Skeletal muscle satellite cell (primary cell): ENCODE results near the gene ZFYVE27.

Experiments
- H3K27me3 ChIP-seq: 2 replicates; pipeline ENCODE4 v1.7.0; 2013; ENCODE audit warnings: low read length; ENCODE audit not compliant: control insufficient read depth, insufficient read depth
- H3K36me3 ChIP-seq: 2 replicates; pipeline ENCODE4 v1.7.0; 2013; ENCODE audit warnings: mild to moderate bottlenecking, control low read depth, low read length; ENCODE audit not compliant: insufficient read depth
- H3K4me1 ChIP-seq: 2 replicates; pipeline ENCODE4 v1.7.0; 2013; ENCODE audit warnings: low read length; ENCODE audit not compliant: control insufficient read depth, insufficient read depth
- H3K4me2 ChIP-seq: 2 replicates; pipeline ENCODE4 v1.7.0; 2013; ENCODE audit warnings: mild to moderate bottlenecking, low read length
- H3K4me3 ChIP-seq: 2 replicates; pipeline ENCODE4 v1.7.0; 2013; ENCODE audit warnings: low read length
- H3K9ac ChIP-seq: 2 replicates; pipeline ENCODE4 v1.7.0; 2013; ENCODE audit warnings: mild to moderate bottlenecking, low read depth, low read length, moderate library complexity
- H3K9me3 ChIP-seq: replicated peaks from 2 replicates; pipeline ENCODE4 v1.7.0; 2013; ENCODE audit warnings: mild to moderate bottlenecking, control low read depth, low read length

Gene ZFYVE27

GRCh38 chr10:97755718-97756117, 18.8 kb downstream of the ZFYVE27 start:
- no peak overlapping the region for H3K4me3 ChIP-seq
- H3K4me1 ChIP-seq: no peaks in the 10 kb centered on the region
- peaks cover 84% of the 10 kb centered on the region for H3K36me3 ChIP-seq
- no peaks in the 10 kb centered on the region for H3K27me3 ChIP-seq
- no peak overlapping the region for H3K9ac ChIP-seq
- H3K4me2 ChIP-seq: no peak overlapping the region
- H3K9me3 ChIP-seq: no peaks in the 10 kb centered on the region

DNA sequence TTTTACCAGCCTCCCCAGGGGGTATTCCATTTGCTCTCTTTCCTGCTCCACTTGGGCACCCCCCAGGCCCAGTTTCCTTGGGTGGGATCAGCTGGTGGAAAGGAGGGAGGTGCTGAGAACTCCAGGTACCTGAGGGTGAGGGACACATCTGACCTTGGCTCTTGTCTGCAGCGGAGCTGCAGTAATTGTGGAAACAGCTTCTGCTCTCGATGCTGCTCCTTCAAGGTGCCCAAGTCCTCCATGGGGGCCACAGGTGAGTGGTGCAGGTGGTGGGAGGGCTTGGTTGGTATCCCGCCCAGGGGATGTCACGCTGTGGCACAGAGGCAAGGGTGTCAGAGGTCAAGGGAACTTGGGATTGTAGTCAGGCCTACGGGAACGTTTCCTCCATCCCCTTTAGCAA, 20.5 kb downstream of the ZFYVE27 start:
- Histone ChIP-seq H3K9ac (no peak overlapping the region), H3K36me3 (peaks cover 83% of the 10 kb centered on the region), H3K4me1 (peaks cover 4% of the 10 kb centered on the region), H3K4me2 (no peak overlapping the region), H3K9me3 (no peaks in the 10 kb centered on the region), H3K27me3 (no peaks in the 10 kb centered on the region), H3K4me3 (no peak overlapping the region)

GRCh38 chr10:97759158-97759887, 22.4 kb downstream of the ZFYVE27 start:
- Histone ChIP-seq H3K9ac (no peak overlapping the region), H3K4me1 (peaks cover 16% of the 10 kb centered on the region), H3K9me3 (no peaks in the 10 kb centered on the region), H3K27me3 (no peaks in the 10 kb centered on the region), H3K4me2 (no peak overlapping the region), H3K4me3 (no peak overlapping the region), H3K36me3 (peaks cover 66% of the 10 kb centered on the region)

DNA sequence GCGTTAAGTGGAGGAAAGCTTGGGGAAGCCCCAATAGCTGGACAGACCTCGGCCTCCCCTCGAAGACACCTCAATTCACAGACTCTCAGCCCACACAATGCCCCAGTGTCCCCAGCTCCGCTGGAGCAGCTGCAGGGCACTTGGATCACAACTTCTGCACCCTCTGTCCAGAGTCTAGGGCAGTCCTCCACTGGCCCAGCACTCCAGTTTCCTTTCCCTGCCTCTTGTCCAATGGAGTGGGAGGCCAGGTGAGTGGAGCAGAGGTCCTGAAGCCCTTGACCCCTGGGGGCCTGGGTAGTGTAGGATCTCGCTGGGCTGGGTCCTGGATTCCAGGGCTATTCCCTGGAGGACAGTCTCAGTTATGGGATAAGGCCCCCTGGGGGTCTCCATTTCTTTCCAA, 23.0 kb downstream of the ZFYVE27 start:
- H3K4me2 ChIP-seq: no peak overlapping the region
- peaks cover 59% of the 10 kb centered on the region for H3K36me3 ChIP-seq
- H3K9me3 ChIP-seq: no peaks in the 10 kb centered on the region
- no peaks in the 10 kb centered on the region for H3K27me3 ChIP-seq
- H3K9ac ChIP-seq: no peak overlapping the region
- peaks cover 22% of the 10 kb centered on the region for H3K4me1 ChIP-seq
- H3K4me3 ChIP-seq: no peak overlapping the region

DNA sequence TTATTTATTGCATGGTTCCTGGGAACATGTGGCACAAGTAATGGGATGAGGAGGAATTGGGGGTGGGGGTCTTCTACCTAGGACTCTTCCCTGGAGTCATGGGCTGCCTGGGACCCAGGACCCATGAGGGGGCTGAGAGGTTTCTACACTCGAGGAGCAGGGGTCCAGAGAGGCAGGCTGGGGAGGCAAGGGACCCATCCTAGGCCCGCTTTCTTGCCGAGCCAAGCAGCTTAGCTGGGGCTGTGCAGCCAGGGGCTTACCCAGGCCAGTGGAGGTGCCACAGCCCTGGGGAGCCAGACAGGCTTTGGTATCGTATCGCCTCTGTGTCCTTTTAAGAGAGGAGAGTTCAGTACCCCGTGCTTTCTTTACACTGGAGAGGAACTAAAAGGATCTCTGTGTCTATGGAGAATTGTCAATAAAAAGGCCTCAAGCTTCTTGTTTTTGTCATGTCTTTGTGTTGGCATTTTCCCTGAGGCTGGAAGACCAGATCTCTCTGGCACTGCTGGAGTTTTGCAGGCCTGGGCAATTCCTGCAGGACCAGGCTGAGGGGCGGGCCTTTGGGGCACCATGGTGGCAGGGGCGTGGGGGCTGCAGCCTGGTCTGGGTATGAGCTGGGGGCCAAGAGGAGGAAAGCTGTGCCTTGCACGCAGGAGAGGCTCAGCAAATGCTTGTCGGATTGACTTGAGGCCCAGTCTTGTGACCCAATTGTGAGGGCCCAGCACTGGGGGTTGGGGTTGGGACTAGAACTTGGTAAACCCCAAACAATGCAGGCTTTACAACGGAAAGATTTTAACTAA, 23.7 kb downstream of the ZFYVE27 start:
- peaks cover 28% of the 10 kb centered on the region for H3K4me1 ChIP-seq
- no peaks in the 10 kb centered on the region for H3K9me3 ChIP-seq
- peaks cover 52% of the 10 kb centered on the region for H3K36me3 ChIP-seq
- H3K9ac ChIP-seq: no peak overlapping the region
- H3K27me3 ChIP-seq: no peaks in the 10 kb centered on the region
- H3K4me3 ChIP-seq: no peak overlapping the region
- no peak overlapping the region for H3K4me2 ChIP-seq

DNA sequence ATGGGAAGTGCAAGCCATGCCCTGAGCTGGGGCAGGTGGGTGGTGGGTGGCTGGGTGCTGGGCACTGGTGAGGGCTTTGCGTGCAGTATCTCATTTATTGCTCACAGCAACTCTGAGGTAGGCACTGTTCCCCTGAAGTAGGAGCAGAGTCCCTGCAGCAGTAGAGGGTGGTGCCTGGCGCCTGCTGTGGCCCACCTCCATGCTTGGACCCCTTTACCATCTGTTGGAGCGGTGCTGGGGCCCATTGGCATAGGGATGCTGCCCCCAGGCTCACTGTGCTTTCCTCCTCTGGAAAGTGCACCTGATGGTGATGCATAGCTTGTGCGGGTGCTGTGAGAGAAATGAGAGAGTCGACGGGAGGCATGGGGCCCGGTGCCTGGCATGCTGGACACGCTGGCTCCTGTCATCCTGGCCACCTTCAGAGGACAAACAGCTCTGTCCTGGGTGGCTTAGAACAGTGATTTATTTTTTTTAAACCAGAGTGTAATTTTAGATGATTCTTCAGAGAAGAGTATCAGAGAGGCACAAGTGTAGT, 24.5 kb downstream of the ZFYVE27 start:
- no peak overlapping the region for H3K4me2 ChIP-seq
- H3K9ac ChIP-seq: no peak overlapping the region
- H3K36me3 ChIP-seq: peaks cover 45% of the 10 kb centered on the region
- peaks cover 28% of the 10 kb centered on the region for H3K4me1 ChIP-seq
- no peak overlapping the region for H3K4me3 ChIP-seq
- no peaks in the 10 kb centered on the region for H3K9me3 ChIP-seq
- H3K27me3 ChIP-seq: no peaks in the 10 kb centered on the region

DNA sequence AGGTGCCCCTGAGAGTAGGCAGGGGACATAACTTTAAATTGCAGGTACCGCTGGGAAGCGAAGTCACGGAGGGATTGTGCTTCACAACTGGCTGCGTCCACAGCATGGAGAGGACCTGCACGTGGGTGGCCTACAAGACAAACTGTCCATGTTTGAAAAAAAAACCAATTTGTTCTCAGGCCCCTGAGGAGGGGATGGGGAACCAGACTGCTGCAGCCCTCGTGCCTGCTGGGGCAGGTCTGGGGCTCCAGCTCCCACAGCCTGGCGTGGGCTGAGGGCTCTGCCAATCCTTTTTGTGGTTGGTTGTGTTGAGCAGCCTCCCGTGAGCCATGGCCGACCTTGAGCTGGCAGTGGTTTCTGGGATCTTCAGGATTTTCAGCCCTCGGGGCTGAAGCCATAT, 25.1 kb downstream of the ZFYVE27 start:
- Histone ChIP-seq H3K9ac (no peak overlapping the region), H3K27me3 (no peaks in the 10 kb centered on the region), H3K36me3 (peaks cover 38% of the 10 kb centered on the region), H3K4me1 (peaks cover 28% of the 10 kb centered on the region), H3K4me2 (no peak overlapping the region), H3K4me3 (no peak overlapping the region), H3K9me3 (no peaks in the 10 kb centered on the region)

- H3K36me3 ChIP-seq: peaks cover 33% of the 10 kb centered on the region
- no peak overlapping the region for H3K4me3 ChIP-seq
- H3K9me3 ChIP-seq: no peaks in the 10 kb centered on the region
- H3K27me3 ChIP-seq: no peaks in the 10 kb centered on the region
- H3K4me1 ChIP-seq: peaks cover 28% of the 10 kb centered on the region
- peak overlapping the region; percentile 18 for H3K9ac ChIP-seq
- H3K4me2 ChIP-seq: peak overlapping the region; percentile 28
Observed at GRCh38 chr10:97762816-97763215, 25.9 kb downstream of the ZFYVE27 start.

DNA sequence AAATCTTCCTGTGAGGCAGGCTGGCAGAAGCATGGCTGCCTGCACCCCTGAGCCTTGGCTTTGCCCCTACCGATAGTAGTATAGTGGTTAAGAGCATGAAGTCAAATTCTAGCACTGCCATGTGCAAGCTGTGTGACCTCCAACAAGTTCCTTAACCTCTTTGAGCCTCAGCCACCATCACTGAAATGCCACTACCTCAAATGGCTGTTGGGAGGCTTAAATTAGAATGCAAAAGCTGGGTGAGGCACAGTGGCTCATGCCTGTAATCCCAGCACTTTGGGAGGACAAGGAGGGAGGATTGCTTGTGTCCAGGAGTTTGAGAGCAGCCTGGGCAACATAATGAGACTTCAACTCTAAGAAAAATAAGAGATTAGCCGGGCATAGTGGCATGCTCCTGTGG, 26.5 kb downstream of the ZFYVE27 start:
- peaks cover 28% of the 10 kb centered on the region for H3K4me1 ChIP-seq
- no peaks in the 10 kb centered on the region for H3K27me3 ChIP-seq
- H3K9ac ChIP-seq: peak overlapping the region; percentile 18
- H3K4me3 ChIP-seq: no peak overlapping the region
- peaks cover 32% of the 10 kb centered on the region for H3K36me3 ChIP-seq
- H3K9me3 ChIP-seq: no peaks in the 10 kb centered on the region
- no peak overlapping the region for H3K4me2 ChIP-seq

- no peak overlapping the region for H3K4me3 ChIP-seq
- no peaks in the 10 kb centered on the region for H3K9me3 ChIP-seq
- H3K4me2 ChIP-seq: no peak overlapping the region
- H3K4me1 ChIP-seq: peaks cover 28% of the 10 kb centered on the region
- H3K27me3 ChIP-seq: peaks cover under 1% of the 10 kb centered on the region
- H3K36me3 ChIP-seq: peaks cover 31% of the 10 kb centered on the region
- no peak overlapping the region for H3K9ac ChIP-seq
Observed at GRCh38 chr10:97763947-97764346, 27.0 kb downstream of the ZFYVE27 start.

DNA sequence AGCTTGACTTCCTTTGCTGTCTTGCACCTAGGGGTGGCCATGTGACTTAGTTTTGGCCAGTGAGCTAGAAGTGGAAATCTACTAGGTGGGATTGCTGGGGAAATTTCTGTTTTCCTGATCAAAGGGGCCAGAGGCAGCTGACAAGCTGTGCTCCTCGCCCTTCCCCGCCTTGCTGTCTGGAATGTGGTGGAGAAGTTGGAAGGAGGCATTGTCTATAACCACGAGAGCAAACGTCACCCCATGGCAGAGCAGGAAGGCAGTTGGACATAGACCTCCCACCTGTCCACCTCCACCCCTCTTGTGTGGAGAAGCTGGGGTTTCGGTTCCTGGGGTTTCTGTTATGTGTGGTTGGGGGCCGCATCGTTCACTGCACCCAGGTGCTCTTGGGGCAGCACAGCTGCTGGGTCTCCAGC, 27.6 kb downstream of the ZFYVE27 start:
- no peak overlapping the region for H3K4me3 ChIP-seq
- no peak overlapping the region for H3K4me2 ChIP-seq
- H3K4me1 ChIP-seq: peaks cover 28% of the 10 kb centered on the region
- no peak overlapping the region for H3K9ac ChIP-seq
- no peaks in the 10 kb centered on the region for H3K9me3 ChIP-seq
- peaks cover 7% of the 10 kb centered on the region for H3K27me3 ChIP-seq
- peaks cover 26% of the 10 kb centered on the region for H3K36me3 ChIP-seq
